PC-3 (cell line): Measurements from ENCODE around the gene SUMO3. TPM values are rescaled to one million over a fixed set of nuclear protein-coding genes. Genes with fewer than 3 reads are reported as not detected.

Experiments used
- ATAC-seq: fragments of 200-7000 bp; cut with Tn5 transposase; 2 replicates; pipeline ENCODE4 v1.9.1; 2020; ENCODE audit warnings: mild to moderate bottlenecking, moderate library complexity
- BruUV-seq: library from RNA; stranded (reverse); fragments of 400-500 nt; replicated peaks from 2 replicates; lab custom pipeline; 2021; lab: Mats Ljungman, UMichigan
- CTCF ChIA-PET: fragments of 300-600 bp; sonication (Branson Sonifier 250); formaldehyde crosslinking; loops from one replicate; lab custom pipeline; 2022; ENCODE audit warnings: antibody characterized with exemption; lab: Charles Lee
- POLR2A ChIA-PET: fragments of 300-600 bp; sonication (Branson Sonifier 250); formaldehyde crosslinking; loops from one replicate; lab custom pipeline; 2022; ENCODE audit warnings: antibody characterized with exemption; ENCODE audit not compliant: unreplicated experiment; lab: Charles Lee
- DNase-seq: peaks from one replicate; pipeline ENCODE4 v3.0.0-alpha.2; 2015
- H2AFZ ChIP-seq: fragments of 300-600 bp; sonication (generic); 2 replicates; pipeline ENCODE4 v1.6.0; 2016; ENCODE audit warnings: antibody characterized with exemption, low read length
- H3F3A ChIP-seq: fragments of 300-600 bp; sonication (generic); one replicate; pipeline ENCODE4 v1.6.0; 2017; ENCODE audit warnings: antibody characterized with exemption, low read length, control low read depth, mild to moderate bottlenecking; ENCODE audit not compliant: unreplicated experiment
- H3K27ac ChIP-seq: fragments of 300-600 bp; sonication (generic); 2 replicates; pipeline ENCODE4 v1.5.1; 2016; ENCODE audit warnings: mild to moderate bottlenecking, low read length
- H3K27me3 ChIP-seq: fragments of 300-600 bp; sonication (generic); 2 replicates; pipeline ENCODE4 v1.6.1; 2016; ENCODE audit warnings: low read length, mixed read lengths
- H3K36me3 ChIP-seq: fragments of 300-600 bp; sonication (generic); 2 replicates; pipeline ENCODE4 v1.6.1; 2016; ENCODE audit warnings: low read depth, mixed run types, low read length, mixed read lengths
- H3K4me1 ChIP-seq: fragments of 300-600 bp; sonication (generic); 2 replicates; pipeline ENCODE4 v1.5.1; 2016; ENCODE audit warnings: low read length; ENCODE audit not compliant: insufficient read depth
- H3K4me2 ChIP-seq: fragments of 300-600 bp; sonication (generic); 2 replicates; pipeline ENCODE4 v1.6.0; 2016; ENCODE audit warnings: low read length
- H3K4me3 ChIP-seq: fragments of 300-600 bp; sonication (generic); 2 replicates; pipeline ENCODE4 v1.5.1; 2016; ENCODE audit warnings: mild to moderate bottlenecking, low read length, mixed read lengths
- H3K79me2 ChIP-seq: fragments of 300-600 bp; sonication (generic); 2 replicates; pipeline ENCODE4 v1.6.1; 2017; ENCODE audit warnings: low read length, mixed read lengths
- H3K9ac ChIP-seq: fragments of 300-600 bp; sonication (generic); 2 replicates; pipeline ENCODE4 v1.6.0; 2016; ENCODE audit warnings: mild to moderate bottlenecking, low read length
- H3K9me2 ChIP-seq: fragments of 300-600 bp; sonication (generic); replicated peaks from 2 replicates; pipeline ENCODE4 v1.6.1; 2016; ENCODE audit warnings: mixed run types, low read length, mixed read lengths
- H3K9me3 ChIP-seq: fragments of 300-600 bp; sonication (generic); 2 replicates; pipeline ENCODE4 v1.6.1; 2016; ENCODE audit warnings: low read length, mixed read lengths
- H4K20me1 ChIP-seq: fragments of 300-600 bp; sonication (generic); 2 replicates; pipeline ENCODE4 v1.6.1; 2016; ENCODE audit warnings: low read length, mixed read lengths
- EZH2 ChIP-seq: fragments of 300-600 bp; sonication (generic); IDR thresholded peaks from one replicate; pipeline ENCODE4 v1.6.1; 2017; ENCODE audit warnings: antibody characterized with exemption, mild to moderate bottlenecking, low read length; ENCODE audit not compliant: unreplicated experiment
- EZH2phosphoT487 ChIP-seq: fragments of 300-600 bp; sonication (generic); IDR thresholded peaks from 2 replicates; pipeline ENCODE4 v1.6.1; 2018; ENCODE audit warnings: mild to moderate bottlenecking, antibody characterized with exemption, low read length, borderline replicate concordance
- intact Hi-C: fragments of 100-400 bp; cut with micrococcal nuclease; formaldehyde crosslinking; loops from 2 replicates; pipeline ENCODE4 v1.9.0; 2023
- total RNA-seq: library from RNA; depleted of rRNA; stranded (reverse); fragments of >200 nt; gene quantifications from 2 replicates; pipeline ENCODE4 v1.2.3, GENCODE V29; 2014
- TF ChIP-seq, protein P1 (sequence below): fragments of 300-600 bp; sonication (generic); conservative IDR thresholded peaks from 2 replicates; pipeline ENCODE4 v1.5.1; 2017; ENCODE audit warnings: antibody characterized with exemption, low read depth, mild to moderate bottlenecking, low read length

The SUMO3 gene
- total RNA-seq, 1 experiment from 2014 or later, result 242 TPM

GRCh38 chr21:44812640-44813039, 5.2 kb downstream of the SUMO3 start:
- POLR2A ChIA-PET, result no interaction called here

GRCh38 chr21:44810779-44811178, 7.1 kb downstream of the SUMO3 start:
- Histone ChIP-seq H3K9me2 (no peaks in the 10 kb centered on the region), H3K79me2 (peaks cover 80% of the 10 kb centered on the region), H3K27ac (no peak overlapping the region), H3F3A (no peaks in the 10 kb centered on the region), H4K20me1 (peaks cover 47% of the 10 kb centered on the region), H3K4me3 (no peak overlapping the region), H3K36me3 (peaks cover 61% of the 10 kb centered on the region), H3K4me2 (no peak overlapping the region), H3K9me3 (no peaks in the 10 kb centered on the region), H3K27me3 (no peaks in the 10 kb centered on the region), H3K4me1 (no peaks in the 10 kb centered on the region), H3K9ac (no peak overlapping the region), H2AFZ (no peak overlapping the region)
- DNase-seq, result no peak
- no TSS peak for BruUV-seq
- intact Hi-C loops, result no loop called here
- ChIA-PET CTCF (no interaction called here), POLR2A (no interaction called here)
- no peak for ATAC-seq
- TF ChIP-seq EZH2phosphoT487, result no peak
- TF ChIP-seq EZH2, result no peak
- TF ChIP-seq, protein P1, sequence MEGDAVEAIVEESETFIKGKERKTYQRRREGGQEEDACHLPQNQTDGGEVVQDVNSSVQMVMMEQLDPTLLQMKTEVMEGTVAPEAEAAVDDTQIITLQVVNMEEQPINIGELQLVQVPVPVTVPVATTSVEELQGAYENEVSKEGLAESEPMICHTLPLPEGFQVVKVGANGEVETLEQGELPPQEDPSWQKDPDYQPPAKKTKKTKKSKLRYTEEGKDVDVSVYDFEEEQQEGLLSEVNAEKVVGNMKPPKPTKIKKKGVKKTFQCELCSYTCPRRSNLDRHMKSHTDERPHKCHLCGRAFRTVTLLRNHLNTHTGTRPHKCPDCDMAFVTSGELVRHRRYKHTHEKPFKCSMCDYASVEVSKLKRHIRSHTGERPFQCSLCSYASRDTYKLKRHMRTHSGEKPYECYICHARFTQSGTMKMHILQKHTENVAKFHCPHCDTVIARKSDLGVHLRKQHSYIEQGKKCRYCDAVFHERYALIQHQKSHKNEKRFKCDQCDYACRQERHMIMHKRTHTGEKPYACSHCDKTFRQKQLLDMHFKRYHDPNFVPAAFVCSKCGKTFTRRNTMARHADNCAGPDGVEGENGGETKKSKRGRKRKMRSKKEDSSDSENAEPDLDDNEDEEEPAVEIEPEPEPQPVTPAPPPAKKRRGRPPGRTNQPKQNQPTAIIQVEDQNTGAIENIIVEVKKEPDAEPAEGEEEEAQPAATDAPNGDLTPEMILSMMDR, result no peak

More at GRCh38 chr21:44812640-44813039, 5.2 kb downstream of the SUMO3 start:
- Histone ChIP-seq H3K4me3 (no peak overlapping the region), H2AFZ (no peak overlapping the region), H4K20me1 (peaks cover 63% of the 10 kb centered on the region), H3K27me3 (no peaks in the 10 kb centered on the region), H3K9ac (no peak overlapping the region), H3K9me3 (no peaks in the 10 kb centered on the region), H3K36me3 (peaks cover 47% of the 10 kb centered on the region), H3K4me2 (no peak overlapping the region), H3K27ac (no peak overlapping the region), H3K79me2 (peaks cover 91% of the 10 kb centered on the region), H3F3A (no peaks in the 10 kb centered on the region), H3K9me2 (no peaks in the 10 kb centered on the region), H3K4me1 (peaks cover 7% of the 10 kb centered on the region)
- CTCF ChIA-PET, result no interaction called here
- no peak for TF ChIP-seq EZH2
- no peak for TF ChIP-seq EZH2phosphoT487
- TF ChIP-seq, protein P1, result no peak
- intact Hi-C loops, result no loop called here
- DNase-seq (no peak), ATAC-seq (no peak)
- BruUV-seq, result no TSS peak

DNA sequence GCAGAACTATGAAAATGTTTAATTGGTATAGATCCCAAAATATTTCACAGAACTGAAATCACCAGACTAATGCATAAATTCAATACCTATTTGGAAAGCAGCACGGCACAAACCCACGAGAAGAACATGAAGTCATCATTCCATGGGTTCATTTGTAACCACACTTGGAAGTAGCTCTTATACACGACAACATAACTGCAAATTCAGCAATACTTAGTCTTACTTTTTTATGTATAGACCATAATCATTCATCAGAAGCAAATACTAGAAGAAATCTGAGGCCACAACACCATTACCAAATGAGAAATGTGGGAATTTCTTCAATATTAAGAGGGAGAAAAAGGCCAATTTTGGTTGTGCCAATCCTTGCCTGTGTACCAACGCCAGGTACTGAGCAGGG, 12.0 kb downstream of the SUMO3 start:
- DNase-seq (no peak), ATAC-seq (no peak)
- Histone ChIP-seq H4K20me1 (peaks cover 6% of the 10 kb centered on the region), H3K27me3 (no peaks in the 10 kb centered on the region), H3K79me2 (peaks cover 69% of the 10 kb centered on the region), H3K4me3 (no peak overlapping the region), H3K36me3 (peaks cover 58% of the 10 kb centered on the region), H3K4me2 (no peak overlapping the region), H3K9me3 (no peaks in the 10 kb centered on the region), H3K4me1 (peaks cover 10% of the 10 kb centered on the region), H3F3A (no peaks in the 10 kb centered on the region), H3K27ac (no peak overlapping the region), H3K9ac (no peak overlapping the region), H2AFZ (no peak overlapping the region), H3K9me2 (no peaks in the 10 kb centered on the region)
- intact Hi-C loops, result no loop called here
- POLR2A ChIA-PET, result no interaction called here
- TF ChIP-seq EZH2phosphoT487, result no peak
- TF ChIP-seq, protein P1, result no peak
- no peak for TF ChIP-seq EZH2
- CTCF ChIA-PET, result no interaction called here
- no TSS peak for BruUV-seq
